Measurements from ENCODE around the gene PIK3R4. TPM values are rescaled to one million over a fixed set of nuclear protein-coding genes. Genes with fewer than 3 reads are reported as not detected.

Gene PIK3R4
- total RNA-seq, 1 experiment from 2014 or later = 28.7 TPM

DNA sequence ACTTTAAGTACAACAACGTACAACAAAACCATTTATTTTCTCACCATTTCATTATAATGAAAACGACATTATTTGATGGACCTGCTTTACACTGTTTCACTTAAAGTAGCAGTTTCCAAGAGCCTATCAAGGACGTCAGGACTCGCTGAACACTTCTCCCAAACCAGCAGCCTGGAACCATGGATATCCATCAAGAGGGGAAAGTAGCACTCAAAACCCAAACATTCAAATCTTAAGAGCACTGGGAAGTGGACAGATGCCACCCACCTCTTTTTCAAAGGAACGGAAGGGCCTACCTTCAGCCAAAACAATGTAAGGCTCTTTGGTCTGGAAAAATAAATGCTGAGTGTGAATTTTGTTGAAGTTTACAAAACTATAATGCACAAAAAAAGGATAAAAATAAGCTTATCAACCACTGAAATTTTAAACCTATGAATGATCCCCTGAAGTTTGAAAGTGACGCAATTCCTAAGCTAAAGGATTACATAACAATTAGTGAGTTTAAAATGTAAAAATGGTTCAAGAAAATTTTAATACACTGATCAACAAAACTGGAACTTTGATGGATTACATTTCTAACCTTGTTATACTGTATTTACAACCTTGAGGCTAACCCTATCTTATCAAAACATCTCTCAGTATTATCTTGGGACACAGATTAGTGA, 4.6 kb downstream of the PIK3R4 start:
- no peak for DNase-seq (ENCODE audit: low spot score)

DNA sequence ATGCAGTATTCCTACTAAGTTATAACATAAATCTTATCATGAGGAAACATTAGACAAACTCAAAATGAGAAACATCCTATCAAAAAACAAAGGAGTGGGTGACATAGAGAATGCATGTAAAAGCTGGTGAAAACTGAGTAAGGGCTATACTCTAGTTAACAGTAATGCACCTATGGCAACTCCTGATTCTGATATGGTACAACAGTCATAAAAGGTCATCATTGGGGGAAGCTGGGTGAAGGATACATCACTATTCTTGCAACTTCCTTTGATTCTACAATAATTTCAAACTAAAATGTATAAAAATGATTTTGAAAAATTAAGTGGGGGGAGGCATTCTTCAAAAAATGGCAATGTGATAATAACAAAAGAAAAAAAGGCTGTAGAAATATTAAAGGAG, 6.8 kb downstream of the PIK3R4 start:
- no peak for DNase-seq (ENCODE audit: low spot score)

DNA sequence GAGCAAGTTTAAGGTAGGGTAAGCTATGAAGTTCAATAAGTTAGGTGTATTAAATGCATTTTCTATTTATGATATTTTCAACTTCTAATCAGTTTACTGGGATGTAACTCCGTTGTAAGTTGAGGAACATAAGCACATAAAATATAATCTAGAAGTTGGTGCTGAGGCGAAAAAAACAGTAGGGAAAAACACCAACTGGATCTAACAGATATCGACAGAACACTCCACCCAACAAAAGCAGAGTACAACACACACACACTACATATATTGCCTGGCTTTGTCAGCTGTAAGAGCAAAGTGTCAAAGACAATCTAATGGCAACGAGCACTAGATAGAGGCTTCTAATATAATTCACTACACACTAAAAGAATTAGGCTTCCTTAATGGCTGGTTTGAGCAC, 8.4 kb downstream of the PIK3R4 start:
- no peak for DNase-seq (ENCODE audit: low spot score)

DNA sequence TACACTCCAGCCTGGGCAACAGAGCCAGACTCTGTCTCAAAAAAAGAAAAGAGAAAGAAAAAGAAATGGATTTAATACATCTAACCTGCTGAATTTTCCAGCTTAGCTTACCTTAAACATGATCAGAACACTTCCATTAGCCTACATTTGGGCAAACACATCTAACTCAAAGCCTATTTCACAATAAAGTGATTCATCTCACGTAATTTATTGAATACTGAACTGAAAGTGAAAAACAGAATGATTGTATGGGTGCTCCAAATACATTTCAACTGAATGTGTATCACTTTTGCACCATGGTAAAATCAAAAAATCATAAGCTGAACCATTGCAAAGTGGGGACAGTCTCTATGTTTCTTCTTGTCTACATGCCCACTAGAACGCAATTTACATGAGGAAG, 9.0 kb downstream of the PIK3R4 start:
- DNase-seq (ENCODE audit: low spot score) = no peak

DNA sequence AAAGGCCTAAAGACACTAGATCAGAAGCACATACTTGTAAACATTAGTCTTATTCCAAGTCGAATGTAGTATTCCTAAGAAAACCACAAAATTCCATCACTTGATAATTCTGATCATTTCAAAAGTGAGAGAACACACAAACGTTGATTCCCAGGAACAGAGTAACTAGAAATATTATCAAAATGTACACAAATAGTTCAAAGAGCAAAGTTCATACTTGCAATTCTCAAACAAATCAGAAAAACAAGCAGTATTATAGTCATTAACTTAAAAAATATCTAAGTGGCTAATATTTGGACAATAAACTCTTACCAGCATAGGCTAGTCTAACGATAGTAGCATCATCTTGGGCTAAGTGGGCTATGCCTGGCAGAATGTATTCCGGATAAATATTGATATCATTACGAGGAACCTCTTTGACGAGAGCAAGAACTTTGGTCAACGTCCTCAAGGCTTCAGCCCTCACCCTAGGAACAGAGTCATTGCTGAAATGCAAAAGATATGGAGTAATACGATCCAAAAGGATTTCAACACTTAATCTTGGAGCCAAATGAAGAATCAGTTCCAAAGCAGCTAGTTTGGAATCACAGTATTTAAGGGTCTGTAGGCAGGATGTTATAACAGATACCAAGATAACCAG, 13.3 kb downstream of the PIK3R4 start:
- no peak for DNase-seq (ENCODE audit: low spot score)

DNA sequence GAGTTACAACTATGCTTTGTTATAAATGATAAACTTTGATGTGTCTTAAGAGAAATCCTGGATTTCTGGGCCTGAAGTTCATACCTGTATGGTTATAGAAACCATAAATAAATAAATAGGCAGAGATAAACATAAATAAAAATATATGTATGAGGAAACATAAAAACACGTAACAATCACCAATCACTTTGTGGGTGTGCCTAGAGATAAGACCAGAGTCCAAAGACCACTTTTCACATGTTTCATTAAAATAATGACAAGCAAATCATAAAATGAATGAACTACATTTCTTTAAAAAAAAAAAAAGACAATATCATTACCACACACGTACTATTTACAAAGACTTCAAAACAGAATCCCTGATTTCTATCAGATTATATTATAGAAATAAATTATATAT, 14.1 kb downstream of the PIK3R4 start:
- no peak for DNase-seq (ENCODE audit: low spot score)

DNA sequence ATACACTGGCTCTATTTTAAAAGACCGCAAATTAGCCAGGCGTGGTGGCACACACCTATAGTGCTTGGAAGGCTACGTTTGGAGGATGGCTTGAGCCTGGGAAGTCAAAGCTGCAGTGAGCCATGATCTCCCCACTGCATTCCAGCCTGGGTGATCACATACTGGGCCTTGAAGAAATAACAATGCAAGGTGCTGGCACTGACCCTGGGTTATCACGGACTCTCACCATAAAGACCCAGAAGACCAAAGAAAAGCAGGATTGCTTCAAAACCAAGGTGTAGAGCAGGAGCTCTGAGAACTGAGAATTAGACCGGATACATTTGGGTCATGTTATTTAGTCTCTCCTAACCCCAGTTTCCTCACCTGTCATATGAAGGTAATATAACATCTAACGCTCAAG, 14.8 kb downstream of the PIK3R4 start:
- DNase-seq (ENCODE audit: low spot score) = no peak

DNA sequence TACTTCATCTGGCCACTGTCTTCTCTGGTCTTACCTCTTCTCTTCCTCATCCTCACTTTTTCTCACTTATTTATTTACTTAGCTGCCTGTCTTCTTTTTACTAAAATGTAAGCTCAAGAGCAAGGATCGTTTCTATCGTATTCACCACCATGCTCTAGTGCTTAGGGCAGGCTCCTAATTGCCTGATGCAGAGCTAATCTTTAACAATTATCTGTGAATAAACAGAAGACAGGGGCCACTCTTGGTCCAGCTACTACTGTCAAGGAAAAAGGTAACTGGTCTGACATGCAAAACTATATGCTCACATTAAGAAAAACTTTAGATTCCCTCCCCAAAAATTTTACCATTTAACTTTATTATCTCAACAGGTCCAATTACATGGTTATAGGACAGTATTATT, 17.5 kb downstream of the PIK3R4 start:
- no peak for DNase-seq (ENCODE audit: low spot score)

DNA sequence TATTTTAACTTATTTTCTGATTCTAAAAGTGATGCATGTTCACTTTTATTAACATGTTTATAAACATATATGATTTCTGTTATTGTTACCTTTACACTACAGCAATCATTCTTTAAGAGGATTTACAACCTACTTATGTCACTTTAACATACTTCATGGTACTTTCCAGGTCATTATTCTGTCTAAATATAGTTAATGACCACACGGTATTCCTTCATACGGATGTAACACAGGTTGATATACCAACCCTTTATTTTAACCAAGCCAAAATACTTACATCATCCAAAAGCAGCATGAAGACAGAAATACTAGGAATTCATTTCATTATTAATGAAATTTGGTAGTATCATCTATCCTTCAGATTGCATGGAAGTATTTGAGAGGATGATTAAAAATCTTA, 18.6 kb downstream of the PIK3R4 start:
- no peak for DNase-seq (ENCODE audit: low spot score)

DNA sequence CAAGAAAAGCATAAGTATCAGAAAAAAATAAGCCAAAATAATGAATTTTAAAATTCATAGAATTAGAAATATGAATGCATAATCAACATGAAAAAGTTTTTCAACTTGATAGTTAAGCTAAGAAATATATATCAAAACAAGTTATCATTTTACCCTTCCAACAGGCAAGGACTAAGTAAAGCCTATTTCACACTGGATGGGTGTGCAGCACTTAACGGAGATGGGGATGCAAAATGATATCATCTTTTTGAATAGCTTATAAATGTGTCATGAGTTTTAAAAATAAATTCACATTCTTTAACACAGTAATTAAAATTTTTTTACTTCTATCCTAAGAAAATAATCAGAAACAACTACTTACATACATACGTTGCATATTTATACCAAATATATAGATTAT, 20.9 kb downstream of the PIK3R4 start:
- no peak for DNase-seq (ENCODE audit: low spot score)

DNA sequence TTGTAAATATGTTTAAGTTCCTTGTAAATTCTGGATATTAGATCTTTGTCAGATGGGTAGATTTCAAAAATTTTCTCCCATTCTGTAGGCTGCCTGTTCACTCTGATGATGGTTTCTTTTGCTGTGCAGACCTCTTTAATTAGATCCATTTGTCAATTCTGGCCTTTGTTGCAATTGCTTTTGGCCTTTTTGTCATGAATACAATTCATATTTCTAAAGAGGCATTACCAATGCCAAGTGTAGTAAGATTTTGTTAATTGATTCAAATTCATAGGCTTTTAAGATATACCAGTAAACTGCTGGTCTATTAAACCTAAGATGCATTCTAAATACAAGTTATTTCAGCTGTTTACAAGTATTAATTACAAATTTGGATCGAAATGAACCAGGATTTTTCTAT, 31.0 kb downstream of the PIK3R4 start:
- no peak for DNase-seq (ENCODE audit: low spot score)

DNA sequence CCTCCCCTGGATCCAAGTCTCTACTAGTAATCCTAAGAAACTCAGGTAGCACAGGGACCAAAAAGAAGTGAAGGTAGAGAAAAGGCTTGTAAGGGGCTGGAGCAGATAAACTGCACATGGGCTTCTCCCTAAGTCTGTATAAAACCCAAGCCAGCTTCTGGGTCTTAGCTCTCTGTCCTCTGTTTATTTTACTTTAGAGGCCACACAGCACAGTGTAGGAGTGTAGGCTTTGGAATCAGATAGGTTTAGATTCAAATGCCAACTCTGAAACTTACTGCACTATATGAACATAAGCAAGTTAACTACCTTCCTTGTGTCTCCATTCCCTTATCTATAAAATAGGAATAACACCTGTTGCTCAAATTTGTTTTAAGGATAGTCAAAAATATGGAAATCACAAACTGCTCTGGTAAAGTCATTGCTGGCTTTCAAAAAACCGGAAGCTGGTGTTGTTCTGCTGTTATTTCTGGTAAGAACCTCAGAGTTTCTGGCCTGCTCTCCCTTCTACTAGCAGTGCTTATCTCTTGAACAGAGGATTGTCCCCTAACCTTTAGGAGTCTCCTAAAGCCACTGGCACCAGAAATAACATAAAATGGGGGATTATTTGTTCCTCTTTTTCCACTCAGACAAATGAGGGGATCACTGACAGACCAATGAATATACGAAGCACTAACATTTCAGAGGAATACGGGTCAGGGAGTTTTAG, 33.8 kb downstream of the PIK3R4 start:
- no peak for DNase-seq (ENCODE audit: low spot score)

DNA sequence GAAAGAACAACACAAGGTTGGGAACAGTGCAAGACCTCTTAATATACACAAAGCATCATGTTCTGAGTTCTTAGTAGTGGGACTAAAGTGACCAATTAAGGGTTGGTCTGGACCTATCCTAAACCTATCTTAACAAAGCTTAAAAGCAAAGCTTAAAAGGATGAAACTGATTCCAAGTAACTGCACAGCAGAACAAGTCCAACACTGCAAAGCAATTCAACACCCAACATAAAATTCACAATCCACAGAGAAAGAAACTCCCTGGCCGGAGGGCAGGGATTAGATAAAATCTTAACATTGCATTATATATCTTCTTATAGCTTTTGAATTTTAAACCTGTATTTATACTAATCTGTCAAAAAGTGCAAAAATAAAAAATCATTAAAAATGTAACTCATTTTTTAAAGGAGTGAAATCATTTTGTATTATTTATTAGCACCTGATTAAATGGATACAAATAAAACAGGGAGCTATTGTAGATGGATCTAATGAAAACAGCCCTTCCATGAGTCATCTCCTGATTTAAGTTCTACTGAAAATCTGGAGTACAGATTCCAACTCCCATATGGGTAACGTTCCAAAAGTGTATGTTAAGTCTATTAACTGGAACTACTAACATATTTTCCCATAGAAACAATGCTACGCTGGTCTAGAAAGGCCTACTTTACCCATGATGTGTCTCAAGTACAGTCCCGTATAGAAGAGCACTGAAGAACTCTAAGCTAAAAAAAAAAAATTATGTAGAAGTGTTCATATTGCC, 34.9 kb downstream of the PIK3R4 start:
- no peak for DNase-seq (ENCODE audit: low spot score)

DNA sequence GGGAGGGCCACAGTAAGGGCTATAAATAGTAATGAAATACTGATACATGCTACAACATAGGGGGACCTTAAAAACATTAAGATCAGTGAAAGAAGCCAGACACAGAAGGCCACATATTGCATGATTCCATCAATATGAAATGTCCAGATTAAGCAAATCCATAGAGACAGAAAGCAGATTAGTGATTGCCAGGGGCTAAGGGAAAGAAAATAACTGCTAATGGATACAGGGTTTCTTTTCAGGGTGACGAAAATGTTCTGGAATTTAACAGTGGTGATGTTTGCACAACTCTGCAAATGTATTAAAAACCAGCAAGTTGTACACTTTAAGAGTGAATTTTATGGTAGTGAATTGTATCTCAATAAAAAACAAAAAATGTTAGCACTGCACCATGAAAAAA, 37.0 kb downstream of the PIK3R4 start:
- DNase-seq (ENCODE audit: low spot score) = no peak

DNA sequence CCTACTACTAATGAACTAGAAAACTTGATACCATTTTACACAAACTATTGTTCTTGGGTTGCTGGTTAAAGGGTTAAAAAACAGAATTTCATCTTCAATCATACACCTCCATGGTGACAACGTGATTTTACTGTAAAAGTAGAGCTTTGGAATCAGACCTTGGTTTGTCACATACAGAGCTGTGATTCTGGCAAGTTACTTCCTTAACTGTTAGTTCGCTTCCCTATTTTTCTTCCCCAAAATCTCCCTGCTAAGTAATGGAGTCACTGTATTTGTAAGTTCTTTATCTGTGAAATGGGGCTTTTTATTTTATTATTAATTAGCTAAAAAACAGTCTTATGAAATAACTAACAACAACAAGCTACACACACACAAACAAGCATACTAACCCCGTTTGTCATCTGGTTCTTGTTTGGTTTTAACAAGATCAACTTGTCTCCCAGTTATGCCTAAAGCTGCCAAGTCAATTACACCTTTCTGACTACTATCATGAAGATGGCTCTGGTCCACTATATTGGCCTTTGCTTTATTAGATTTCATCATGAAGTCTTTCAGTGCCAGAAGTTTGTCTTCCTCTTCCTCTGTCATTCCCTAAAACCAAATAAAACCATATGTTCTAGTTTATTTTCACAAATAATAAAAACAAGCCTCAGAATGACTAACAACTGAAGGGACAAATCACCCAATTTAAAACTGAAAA, 38.6 kb downstream of the PIK3R4 start:
- no peak for DNase-seq (ENCODE audit: low spot score)

DNA sequence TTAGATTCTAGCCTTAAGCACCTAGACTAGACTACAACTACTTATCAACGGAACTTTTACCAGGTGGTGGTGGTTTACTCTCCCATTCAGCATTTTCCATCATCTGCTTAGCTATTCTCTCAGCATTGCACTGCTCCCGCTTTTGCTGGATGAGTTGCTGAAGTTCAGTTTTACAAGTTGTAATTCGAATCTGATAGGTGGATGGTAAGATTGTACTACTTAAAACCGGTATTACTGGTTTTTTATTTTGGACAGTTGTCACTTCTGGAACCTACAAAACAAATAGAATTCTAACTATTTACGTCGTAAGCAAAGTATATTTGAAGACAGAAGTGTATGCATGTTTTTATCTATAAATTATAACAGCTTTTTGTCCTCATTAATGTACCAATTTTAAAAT, 41.1 kb downstream of the PIK3R4 start:
- DNase-seq (ENCODE audit: low spot score) = peak; percentile 36

DNA sequence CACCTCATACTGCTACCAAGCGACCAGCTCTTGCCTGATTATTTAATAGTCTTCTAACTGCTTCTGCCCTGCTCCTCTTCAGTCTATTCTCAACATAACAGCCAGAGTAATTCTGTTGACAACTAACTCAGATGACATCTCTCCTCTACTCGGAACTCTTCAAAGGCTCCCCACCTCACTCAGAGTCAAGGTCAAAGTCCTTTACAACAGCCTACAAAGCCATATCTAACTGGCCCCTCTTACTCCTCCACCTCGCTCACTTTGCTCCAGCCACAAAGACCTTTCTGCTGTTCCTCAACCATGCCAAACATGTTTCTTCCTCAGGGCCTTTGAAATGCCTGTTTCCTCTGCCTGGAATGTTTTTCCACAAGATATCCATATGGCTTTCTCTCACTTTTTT, 43.6 kb downstream of the PIK3R4 start:
- DNase-seq (ENCODE audit: low spot score) = no peak

DNA sequence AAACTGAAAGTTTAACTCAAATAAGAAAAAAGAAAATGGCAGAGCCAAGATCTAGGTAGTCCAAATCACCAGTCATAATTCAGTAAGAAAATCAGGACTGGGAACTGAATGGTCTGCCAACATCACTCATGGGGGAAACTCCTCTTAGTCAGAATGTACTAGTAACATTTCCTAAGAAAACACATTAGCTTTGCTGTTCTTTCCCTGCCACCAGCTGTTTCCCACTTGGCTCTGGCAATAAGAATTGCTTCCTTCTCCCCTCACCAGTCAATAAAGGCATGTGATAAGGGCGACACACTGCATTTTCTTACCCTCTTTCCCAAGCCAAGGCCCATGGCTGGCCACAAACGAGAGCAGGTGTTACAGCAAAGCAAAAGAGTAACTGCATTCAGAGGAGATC, 46.1 kb downstream of the PIK3R4 start:
- no peak for DNase-seq (ENCODE audit: low spot score)

DNA sequence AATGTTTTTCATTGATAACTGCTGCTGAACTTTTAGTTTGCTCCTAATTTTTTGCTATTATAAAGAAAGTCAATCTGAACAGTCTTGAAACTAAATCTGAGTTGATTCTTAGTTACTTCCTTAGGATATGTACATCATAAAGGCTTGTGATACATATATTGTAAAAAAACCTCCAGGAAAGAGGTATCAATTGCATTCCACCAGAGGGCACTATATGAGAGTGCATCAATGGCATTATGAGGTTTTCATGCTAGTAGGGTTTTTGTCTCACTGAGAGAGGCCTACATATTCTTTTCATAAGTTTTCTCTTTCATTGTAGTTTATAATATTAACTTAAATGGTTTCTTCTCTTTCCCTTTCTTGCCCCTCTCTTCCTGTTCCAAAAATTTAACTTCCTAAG, 46.9 kb downstream of the PIK3R4 start:
- peak; percentile 54 for DNase-seq (ENCODE audit: low spot score)

DNA sequence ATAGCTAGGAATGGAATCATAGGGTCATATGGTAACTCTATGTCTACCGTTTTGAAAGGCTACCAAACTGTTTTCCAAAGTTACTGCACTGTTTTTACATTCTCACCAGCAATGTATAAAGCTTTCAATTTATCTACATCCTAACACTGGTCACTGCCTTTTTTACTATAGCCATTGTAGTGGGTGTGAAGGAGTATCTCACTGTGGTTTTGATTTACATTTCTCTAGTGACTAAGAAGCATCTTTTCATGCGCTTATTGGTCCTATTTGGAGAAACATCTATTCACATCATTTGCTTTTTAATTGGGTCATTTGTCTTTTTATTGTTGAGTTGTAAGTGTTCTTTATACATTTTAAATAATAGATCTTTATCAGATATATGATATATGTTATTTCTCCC, 53.3 kb downstream of the PIK3R4 start:
- no peak for DNase-seq (ENCODE audit: low spot score)

DNA sequence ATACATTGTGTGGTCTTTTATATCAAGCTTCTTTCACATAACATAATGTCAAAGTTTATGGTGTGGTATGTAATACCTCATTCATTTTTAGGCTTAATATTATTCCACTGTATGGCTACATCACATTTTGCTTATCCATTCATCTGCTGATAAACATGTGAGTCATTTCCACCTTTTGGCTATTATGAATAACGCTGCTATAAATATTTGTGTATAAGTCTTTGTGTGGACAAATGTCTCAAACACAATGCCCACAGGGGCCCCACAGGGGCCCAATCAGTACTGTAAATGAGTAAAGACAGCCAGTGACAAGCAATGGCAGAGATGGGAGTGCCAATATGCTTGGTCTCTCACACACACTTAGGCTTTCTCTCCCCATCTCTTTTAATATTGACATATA, 54.2 kb downstream of the PIK3R4 start:
- no peak for DNase-seq (ENCODE audit: low spot score)

Data from HT-29 (cell line).